Measurements from ENCODE around the gene DMD. TPM values are rescaled to one million over a fixed set of nuclear protein-coding genes. Genes with fewer than 3 reads are reported as not detected.

DMD gene
- total and polyA plus RNA-seq, 2 of the 8 experiments (the other 6 are each of a cell fraction or from before 2014, with no cell fraction given): 4.8 to 7.4 TPM

DNA sequence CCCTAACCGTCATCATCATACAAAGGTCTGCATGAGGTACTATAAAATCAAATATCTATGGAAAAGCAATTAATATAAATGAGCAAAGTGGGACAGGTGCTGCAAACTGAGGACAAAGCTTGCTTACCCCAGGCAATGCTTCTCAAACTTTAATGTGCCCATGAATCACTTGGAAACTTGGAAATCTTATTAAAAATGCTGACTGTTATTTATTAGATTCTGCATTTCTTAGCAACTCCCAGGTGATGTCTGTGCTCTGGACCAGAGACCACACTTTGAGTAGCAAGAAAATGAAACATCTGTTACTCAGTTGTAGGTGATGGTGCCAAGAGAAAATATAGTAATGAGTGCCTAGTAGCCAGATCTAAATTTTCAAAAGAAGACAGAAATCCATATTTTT lies 1249.1 kb downstream of the DMD start:
- Histone ChIP-seq H2BK20ac (ENCODE audit: low read length) (no peak overlapping the region), H2BK5ac (ENCODE audit: low read depth, low read length) (no peak overlapping the region), H3K79me1 (ENCODE audit: low read depth, low read length) (no peaks in the 10 kb centered on the region), H2AK5ac (ENCODE audit: low read depth, low read length) (no peak overlapping the region), H3K56ac (replicated peaks; ENCODE audit: insufficient read length, low read depth, low read length) (no peak overlapping the region), H3K4me3 (ENCODE audit: extremely low read depth in 1 of 4, insufficient read depth in 2 of 4, low read depth in 3 of 4, low read length in 4 of 4) (no peak overlapping the region), H3K4ac (replicated peaks; ENCODE audit: insufficient read length, low read depth, low read length) (no peak overlapping the region), H3K4me1 (replicated peaks in 1 of 4; ENCODE audit: control insufficient read depth in 3 of 4, insufficient read depth in 4 of 4, low read length in 3 of 4) (peaks cover 0 to 6% (median 0%) of the 10 kb centered on the region in 4 experiments; a peak in 1 of 7 replicates), H4K5ac (ENCODE audit: insufficient read length, low read depth, low read length) (no peak overlapping the region), H3K79me2 (ENCODE audit: control insufficient read depth in 1 of 2, insufficient read depth in 2 of 2, low read length in 2 of 2) (no peaks in the 10 kb centered on the region), H3K27me3 (replicated peaks in 1 of 4; ENCODE audit: control insufficient read depth in 3 of 4, extremely low read depth in 1 of 4, insufficient read depth in 3 of 4, low read length in 3 of 4) (no peaks in the 10 kb centered on the region), H2BK15ac (ENCODE audit: low read length) (no peak overlapping the region), H3K36me3 (ENCODE audit: control insufficient read depth in 2 of 4, insufficient read depth in 4 of 4, low read length in 3 of 4) (no peaks in the 10 kb centered on the region), H3K27ac (ENCODE audit: low read depth, low read length) (no peak overlapping the region), H3K9me3 (ENCODE audit: insufficient read depth in 2 of 2, low read depth in 1 of 2, low read length in 1 of 2) (no peaks in the 10 kb centered on the region), H2BK120ac (replicated peaks; ENCODE audit: low read depth, low read length) (no peak overlapping the region), H3K23me2 (ENCODE audit: low read depth, low read length) (no peaks in the 10 kb centered on the region), H2BK12ac (ENCODE audit: low read depth, low read length) (no peak overlapping the region), H3K4me2 (ENCODE audit: insufficient read depth in 1 of 2, low read depth in 2 of 2, low read length in 2 of 2) (no peak overlapping the region), H4K91ac (replicated peaks; ENCODE audit: insufficient read length, low read length) (no peak overlapping the region), H3K14ac (ENCODE audit: insufficient read length) (no peak overlapping the region), H4K8ac (ENCODE audit: extremely low read depth, insufficient read depth, low read length) (no peak overlapping the region), H2AFZ (ENCODE audit: low read length) (no peak overlapping the region), H3K18ac (ENCODE audit: extremely low read depth, low read length) (no peak overlapping the region), H3K9ac (replicated peaks in 1 of 4; ENCODE audit: extremely low read depth in 1 of 4, low read depth in 3 of 4, low read length in 3 of 4) (no peak overlapping the region), H3K23ac (ENCODE audit: insufficient read length) (no peak overlapping the region), H4K20me1 (replicated peaks in 1 of 2; ENCODE audit: control insufficient read depth in 1 of 2, insufficient read depth in 2 of 2, low read length in 2 of 2) (no peaks in the 10 kb centered on the region)
- DNase-seq (ENCODE audit: low read depth in 1 of 2, low spot score in 2 of 2) (no peak), FAIRE-seq (no peak)
- TF ChIP-seq JUND (IDR thresholded peaks at IDR 0.05; ENCODE audit: low read length) (no peak), SP2 (IDR thresholded peaks at IDR 0.05; ENCODE audit: low read length) (no peak), BCL11A (IDR thresholded peaks at IDR 0.05; ENCODE audit: low read depth in 2 of 2, low read length in 2 of 2) (no peak), RBBP5 (IDR thresholded peaks at IDR 0.05; ENCODE audit: borderline replicate concordance, low read depth, low read length) (no peak), HDAC2 (IDR thresholded peaks at IDR 0.05; ENCODE audit: borderline replicate concordance in 1 of 2, low read depth in 2 of 2, low read length in 2 of 2) (no peak)
- TF ChIP-seq, protein P1, sequence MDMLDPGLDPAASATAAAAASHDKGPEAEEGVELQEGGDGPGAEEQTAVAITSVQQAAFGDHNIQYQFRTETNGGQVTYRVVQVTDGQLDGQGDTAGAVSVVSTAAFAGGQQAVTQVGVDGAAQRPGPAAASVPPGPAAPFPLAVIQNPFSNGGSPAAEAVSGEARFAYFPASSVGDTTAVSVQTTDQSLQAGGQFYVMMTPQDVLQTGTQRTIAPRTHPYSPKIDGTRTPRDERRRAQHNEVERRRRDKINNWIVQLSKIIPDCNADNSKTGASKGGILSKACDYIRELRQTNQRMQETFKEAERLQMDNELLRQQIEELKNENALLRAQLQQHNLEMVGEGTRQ (IDR thresholded peaks at IDR 0.05; ENCODE audit: low read length): no peak
- POLR2A ChIA-PET (ENCODE audit: partially characterized antibody): no interaction called here
- WGBS, 2 experiments (ENCODE audit: extremely low coverage in 1 of 2, insufficient coverage in 1 of 2, insufficient read length in 1 of 2, insufficient replicate concordance in 2 of 2, low coverage in 1 of 2, low lambda C conversion rate in 2 of 2, missing lambda C conversion rate in 1 of 2): 100% methylated on average over 1 of the region's 1 CpG; no CpG with 5 or more reads in 1 of the 2 experiments
- CTCF ChIA-PET (ENCODE audit: partially characterized antibody): interaction anchor here (0.7 to 0.8 kb wide), 2 partner anchors 9 to 90 kb away, joined by 3 read pairs; no protein-coding TSS in a partner anchor

All from H1 (cell line).